ENCODE data around the gene GIGYF2. TPM values are rescaled to one million over a fixed set of nuclear protein-coding genes. Genes with fewer than 3 reads are reported as not detected.

The GIGYF2 gene
- total RNA-seq, 1 experiment from 2014 or later = 55.3 TPM

GRCh38 chr2:232894746-232895145 is 197.6 kb downstream of the GIGYF2 start:
- Mint-ChIP-seq H3K27ac (no peak overlapping the region), H3K36me3 (ENCODE audit: insufficient read depth in 1 of 3, low read depth in 3 of 3) (no peaks in the 10 kb centered on the region), H3K9me3 (no peaks in the 10 kb centered on the region), H3K4me3 (no peak overlapping the region), H3K27me3 (ENCODE audit: low read depth) (peaks cover 46% of the 10 kb centered on the region), H3K4me1 (peaks cover 14 to 16% of the 10 kb centered on the region in 2 experiments)
- Histone ChIP-seq H3K56ac (ENCODE audit: insufficient read length, low read depth, low read length) (no peak overlapping the region), H2BK5ac (ENCODE audit: insufficient read length, low read length) (no peak overlapping the region), H3K9ac (ENCODE audit: extremely low read depth, insufficient read length, low read length) (no peak overlapping the region), H4K91ac (ENCODE audit: insufficient read length, low read depth, low read length) (no peak overlapping the region), H3K79me2 (ENCODE audit: insufficient read depth, low read length) (no peaks in the 10 kb centered on the region), H3K4ac (ENCODE audit: low read depth, low read length) (no peak overlapping the region), H3K4me1 (ENCODE audit: insufficient read depth, low read length) (no peaks in the 10 kb centered on the region; the same call in 1 of the 2 replicates), H2BK120ac (ENCODE audit: low read depth, low read length, poor library complexity, severe bottlenecking) (no peak overlapping the region), H2AK5ac (ENCODE audit: insufficient read length, low read length) (no peak overlapping the region), H4K20me1 (ENCODE audit: control insufficient read depth, insufficient read depth, insufficient read length) (no peaks in the 10 kb centered on the region), H3K18ac (ENCODE audit: insufficient read length, low read depth, low read length) (no peak overlapping the region), H2BK15ac (ENCODE audit: low read depth, low read length) (no peak overlapping the region), H4K8ac (replicated peaks; ENCODE audit: insufficient read length, low read depth, low read length) (no peak overlapping the region), H3K4me2 (ENCODE audit: insufficient read depth, insufficient read length, low read length) (no peak overlapping the region), H3K9me3 (ENCODE audit: control insufficient read depth, low read depth, low read length) (no peaks in the 10 kb centered on the region), H3K79me1 (ENCODE audit: insufficient read depth, low read depth, low read length, poor library complexity, severe bottlenecking) (no peaks in the 10 kb centered on the region), H3K23ac (ENCODE audit: insufficient read length, low read depth, low read length) (no peak overlapping the region), H3K27me3 (ENCODE audit: insufficient read depth, low read length) (no peaks in the 10 kb centered on the region; the same call in 1 of the 2 replicates), H3K27ac (ENCODE audit: insufficient read length, low read depth, low read length) (no peak overlapping the region), H2BK20ac (ENCODE audit: low read depth, low read length, poor library complexity, severe bottlenecking) (no peak overlapping the region), H3K23me2 (ENCODE audit: insufficient read length, low read depth, low read length, poor library complexity, severe bottlenecking) (no peaks in the 10 kb centered on the region), H2AFZ (ENCODE audit: low read length) (no peak overlapping the region), H2BK12ac (ENCODE audit: insufficient read length, low read depth, low read length) (no peak overlapping the region), H3K14ac (ENCODE audit: insufficient read depth, low read length) (no peak overlapping the region), H3T11ph (ENCODE audit: low read length) (no peak overlapping the region), H4K5ac (ENCODE audit: insufficient read length, low read depth, low read length) (no peak overlapping the region)
- TF ChIP-seq, protein P1, sequence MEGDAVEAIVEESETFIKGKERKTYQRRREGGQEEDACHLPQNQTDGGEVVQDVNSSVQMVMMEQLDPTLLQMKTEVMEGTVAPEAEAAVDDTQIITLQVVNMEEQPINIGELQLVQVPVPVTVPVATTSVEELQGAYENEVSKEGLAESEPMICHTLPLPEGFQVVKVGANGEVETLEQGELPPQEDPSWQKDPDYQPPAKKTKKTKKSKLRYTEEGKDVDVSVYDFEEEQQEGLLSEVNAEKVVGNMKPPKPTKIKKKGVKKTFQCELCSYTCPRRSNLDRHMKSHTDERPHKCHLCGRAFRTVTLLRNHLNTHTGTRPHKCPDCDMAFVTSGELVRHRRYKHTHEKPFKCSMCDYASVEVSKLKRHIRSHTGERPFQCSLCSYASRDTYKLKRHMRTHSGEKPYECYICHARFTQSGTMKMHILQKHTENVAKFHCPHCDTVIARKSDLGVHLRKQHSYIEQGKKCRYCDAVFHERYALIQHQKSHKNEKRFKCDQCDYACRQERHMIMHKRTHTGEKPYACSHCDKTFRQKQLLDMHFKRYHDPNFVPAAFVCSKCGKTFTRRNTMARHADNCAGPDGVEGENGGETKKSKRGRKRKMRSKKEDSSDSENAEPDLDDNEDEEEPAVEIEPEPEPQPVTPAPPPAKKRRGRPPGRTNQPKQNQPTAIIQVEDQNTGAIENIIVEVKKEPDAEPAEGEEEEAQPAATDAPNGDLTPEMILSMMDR (conservative IDR thresholded peaks at IDR 0.05) = no peak
- WGBS (ENCODE audit: extremely low coverage, insufficient read length, low lambda C conversion rate) = no CpG with 5 or more reads among the region's 19 CpGs
- DNase-seq = no peak

Data from H9 (cell line).